ENCODE data around the gene AICDA.

DNA sequence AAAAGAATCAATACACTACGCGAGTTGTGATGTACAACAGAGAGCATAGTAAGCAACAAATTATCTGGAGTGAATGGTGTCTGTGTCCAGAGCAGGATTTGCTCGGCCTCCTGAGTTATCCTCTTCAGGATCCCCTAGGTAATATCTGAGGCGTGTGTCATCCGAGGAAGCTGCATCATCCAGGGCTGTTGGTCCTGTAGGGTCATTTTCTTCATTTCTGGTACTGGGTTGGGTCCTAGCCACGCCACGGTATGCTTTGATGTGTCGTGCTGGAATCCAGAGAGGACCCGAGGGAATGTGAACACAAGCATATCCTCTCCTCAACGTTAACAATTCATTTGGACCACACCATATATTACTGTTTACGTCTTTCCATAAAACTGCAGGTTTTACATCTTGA lies 53.0 kb downstream of the AICDA start:
- TF ChIP-seq POLR2A (IDR thresholded peaks at IDR 0.05) (no peak), POLR2AphosphoS5 (IDR thresholded peaks at IDR 0.05) (no peak), EP300 (IDR thresholded peaks at IDR 0.05) (no peak)
- TF ChIP-seq, protein P1, sequence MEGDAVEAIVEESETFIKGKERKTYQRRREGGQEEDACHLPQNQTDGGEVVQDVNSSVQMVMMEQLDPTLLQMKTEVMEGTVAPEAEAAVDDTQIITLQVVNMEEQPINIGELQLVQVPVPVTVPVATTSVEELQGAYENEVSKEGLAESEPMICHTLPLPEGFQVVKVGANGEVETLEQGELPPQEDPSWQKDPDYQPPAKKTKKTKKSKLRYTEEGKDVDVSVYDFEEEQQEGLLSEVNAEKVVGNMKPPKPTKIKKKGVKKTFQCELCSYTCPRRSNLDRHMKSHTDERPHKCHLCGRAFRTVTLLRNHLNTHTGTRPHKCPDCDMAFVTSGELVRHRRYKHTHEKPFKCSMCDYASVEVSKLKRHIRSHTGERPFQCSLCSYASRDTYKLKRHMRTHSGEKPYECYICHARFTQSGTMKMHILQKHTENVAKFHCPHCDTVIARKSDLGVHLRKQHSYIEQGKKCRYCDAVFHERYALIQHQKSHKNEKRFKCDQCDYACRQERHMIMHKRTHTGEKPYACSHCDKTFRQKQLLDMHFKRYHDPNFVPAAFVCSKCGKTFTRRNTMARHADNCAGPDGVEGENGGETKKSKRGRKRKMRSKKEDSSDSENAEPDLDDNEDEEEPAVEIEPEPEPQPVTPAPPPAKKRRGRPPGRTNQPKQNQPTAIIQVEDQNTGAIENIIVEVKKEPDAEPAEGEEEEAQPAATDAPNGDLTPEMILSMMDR (IDR thresholded peaks at IDR 0.05): no peak

All from gastroesophageal sphincter (tissue), 3 donors.